Panc1 (cell line): Measurements from ENCODE around the gene KIRREL3.

ENCODE experiments used
- CTCF ChIP-seq: fragments of 450-650 bp; IDR thresholded peaks from 2 replicates; pipeline ENCODE4 v1.5.1; 2017; ENCODE audit warnings: mild to moderate bottlenecking
- POLR2AphosphoS5 ChIP-seq: IDR thresholded peaks from 2 replicates; pipeline ENCODE4 v1.6.1; 2012; ENCODE audit warnings: mild to moderate bottlenecking, low read depth, low read length, moderate library complexity
- SIN3A ChIP-seq: IDR thresholded peaks from 2 replicates; pipeline ENCODE4 v1.6.1; 2012; ENCODE audit warnings: low read depth, mild to moderate bottlenecking, low read length, moderate library complexity, borderline replicate concordance; ENCODE audit not compliant: insufficient read depth
- TCF7L2 ChIP-seq: IDR thresholded peaks from 2 replicates; pipeline ENCODE4 v1.6.1; 2011; ENCODE audit warnings: mild to moderate bottlenecking, low read depth, low read length, inconsistent platforms
- TF ChIP-seq, protein P1 (sequence below), 2 experiments: IDR thresholded peaks; 2 replicates each; pipeline ENCODE4 v1.6.1; 2011 to 2012; ENCODE audit warnings: low read depth in 2 of 2, control low read depth in 1 of 2, low read length in 1 of 2, mild to moderate bottlenecking in 1 of 2, moderate library complexity in 1 of 2; ENCODE audit not compliant: insufficient read depth in 1 of 2

DNA sequence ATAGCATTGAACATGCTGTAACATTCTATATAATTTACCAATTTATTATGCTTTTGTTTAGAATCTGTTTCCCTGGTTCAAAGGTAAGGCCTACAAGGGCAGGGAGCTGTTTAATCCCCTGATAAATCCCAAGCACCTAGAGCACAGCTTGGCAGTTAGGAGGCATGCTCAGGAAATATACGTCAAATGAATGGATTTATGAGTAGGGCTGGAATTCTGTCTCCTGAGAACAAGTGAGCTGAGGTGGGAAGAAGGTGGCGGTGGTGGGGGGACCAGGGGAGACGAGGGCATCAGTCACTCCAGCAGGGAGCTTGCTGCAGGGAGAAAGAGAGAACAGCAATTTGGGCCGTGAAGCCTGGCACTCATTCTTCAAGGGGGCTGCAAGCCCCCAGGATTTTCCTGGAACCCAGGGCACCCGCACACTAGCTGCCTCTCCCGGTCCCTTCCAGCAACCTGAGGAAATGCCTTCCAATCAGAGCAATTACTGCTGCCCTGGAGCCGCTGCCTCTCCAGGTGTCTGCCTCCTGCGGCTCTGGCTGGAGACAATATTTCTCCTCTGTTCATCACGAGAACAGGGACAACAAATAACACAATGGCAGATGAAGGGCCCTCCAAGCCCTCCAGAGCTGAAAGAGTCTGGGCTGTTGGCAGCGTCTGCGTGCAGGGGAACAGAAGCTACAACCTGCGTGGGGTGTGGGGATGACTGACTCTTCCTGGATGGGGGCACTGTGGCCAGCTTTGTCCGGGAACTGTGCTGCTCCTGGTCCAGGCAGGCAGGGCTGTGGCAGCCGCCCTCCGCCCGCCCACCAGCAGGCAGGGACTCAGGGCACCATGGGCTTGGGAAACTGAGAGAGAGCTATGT is 411.7 kb downstream of the KIRREL3 start:
- TF ChIP-seq POLR2AphosphoS5 = no peak
- no peak for TF ChIP-seq CTCF
- TF ChIP-seq, protein P1, sequence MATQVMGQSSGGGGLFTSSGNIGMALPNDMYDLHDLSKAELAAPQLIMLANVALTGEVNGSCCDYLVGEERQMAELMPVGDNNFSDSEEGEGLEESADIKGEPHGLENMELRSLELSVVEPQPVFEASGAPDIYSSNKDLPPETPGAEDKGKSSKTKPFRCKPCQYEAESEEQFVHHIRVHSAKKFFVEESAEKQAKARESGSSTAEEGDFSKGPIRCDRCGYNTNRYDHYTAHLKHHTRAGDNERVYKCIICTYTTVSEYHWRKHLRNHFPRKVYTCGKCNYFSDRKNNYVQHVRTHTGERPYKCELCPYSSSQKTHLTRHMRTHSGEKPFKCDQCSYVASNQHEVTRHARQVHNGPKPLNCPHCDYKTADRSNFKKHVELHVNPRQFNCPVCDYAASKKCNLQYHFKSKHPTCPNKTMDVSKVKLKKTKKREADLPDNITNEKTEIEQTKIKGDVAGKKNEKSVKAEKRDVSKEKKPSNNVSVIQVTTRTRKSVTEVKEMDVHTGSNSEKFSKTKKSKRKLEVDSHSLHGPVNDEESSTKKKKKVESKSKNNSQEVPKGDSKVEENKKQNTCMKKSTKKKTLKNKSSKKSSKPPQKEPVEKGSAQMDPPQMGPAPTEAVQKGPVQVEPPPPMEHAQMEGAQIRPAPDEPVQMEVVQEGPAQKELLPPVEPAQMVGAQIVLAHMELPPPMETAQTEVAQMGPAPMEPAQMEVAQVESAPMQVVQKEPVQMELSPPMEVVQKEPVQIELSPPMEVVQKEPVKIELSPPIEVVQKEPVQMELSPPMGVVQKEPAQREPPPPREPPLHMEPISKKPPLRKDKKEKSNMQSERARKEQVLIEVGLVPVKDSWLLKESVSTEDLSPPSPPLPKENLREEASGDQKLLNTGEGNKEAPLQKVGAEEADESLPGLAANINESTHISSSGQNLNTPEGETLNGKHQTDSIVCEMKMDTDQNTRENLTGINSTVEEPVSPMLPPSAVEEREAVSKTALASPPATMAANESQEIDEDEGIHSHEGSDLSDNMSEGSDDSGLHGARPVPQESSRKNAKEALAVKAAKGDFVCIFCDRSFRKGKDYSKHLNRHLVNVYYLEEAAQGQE (IDR thresholded peaks at IDR 0.05; ENCODE audit: insufficient read depth in 1 of 2, low read depth in 2 of 2, low read length in 1 of 2) = no peak
- no peak for TF ChIP-seq SIN3A
- TF ChIP-seq TCF7L2 = no peak
